Umbilical cord (tissue), 2 donors: Measurements from ENCODE around the gene RAB40C. TPM values are rescaled to one million over a fixed set of nuclear protein-coding genes. Genes with fewer than 3 reads are reported as not detected.

ENCODE experiments used
- DNase-seq: peaks from one replicate; pipeline ENCODE4 v3.0.0-alpha.2; 2015; ENCODE audit warnings: low spot score
- total RNA-seq: library from RNA; depleted of rRNA; stranded (reverse); fragments of >200 nt; gene quantifications from one replicate; pipeline ENCODE4 v1.2.3, GENCODE V29; 2014; ENCODE audit warnings: low replicate concordance; ENCODE audit not compliant: insufficient read depth

Gene RAB40C
- total RNA-seq, 1 donor from 2014 or later = 12.3 TPM

- DNase-seq = no peak
These were observed 27.1 kb downstream of the RAB40C start for GRCh38 chr16:616733-617586.

- DNase-seq = no peak
These were observed 28.0 kb downstream of the RAB40C start for GRCh38 chr16:617855-618254.

GRCh38 chr16:619476-620100 is 29.7 kb downstream of the RAB40C start:
- DNase-seq = no peak

- DNase-seq = peak; percentile 48
These were observed 31.0 kb downstream of the RAB40C start for GRCh38 chr16:620700-621525.

GRCh38 chr16:621526-622105 is 31.8 kb downstream of the RAB40C start:
- DNase-seq = no peak

- DNase-seq = no peak
These were observed 33.0 kb downstream of the RAB40C start for GRCh38 chr16:622920-623280.

- no peak for DNase-seq
These were observed 34.7 kb downstream of the RAB40C start for GRCh38 chr16:624526-625070.

- no peak for DNase-seq
These were observed 35.5 kb downstream of the RAB40C start for GRCh38 chr16:625117-625976.

- no peak for DNase-seq
These were observed 36.3 kb downstream of the RAB40C start for GRCh38 chr16:625977-626765.

- no peak for DNase-seq
These were observed 37.1 kb downstream of the RAB40C start for GRCh38 chr16:626787-627453.

- DNase-seq = no peak
These were observed 37.8 kb downstream of the RAB40C start for GRCh38 chr16:627454-628239.

- DNase-seq = no peak
These were observed 38.6 kb downstream of the RAB40C start for GRCh38 chr16:628321-629061.

GRCh38 chr16:629185-629832 is 39.4 kb downstream of the RAB40C start:
- no peak for DNase-seq

- no peak for DNase-seq
These were observed 40.0 kb downstream of the RAB40C start for GRCh38 chr16:629833-630248.

- no peak for DNase-seq
These were observed 40.5 kb downstream of the RAB40C start for GRCh38 chr16:630249-630814.

- DNase-seq = no peak
These were observed 41.0 kb downstream of the RAB40C start, which contains the start of gene WFIKKN1 for GRCh38 chr16:630815-631405. Gene WFIKKN1 (plus strand): TSS chr16:630985. CDS start chr16:631254, 269 bp downstream.
